Endodermal cell (in vitro differentiated cells): Measurements from ENCODE around the gene TBX5. TPM values are rescaled to one million over a fixed set of nuclear protein-coding genes. Genes with fewer than 3 reads are reported as not detected.

ENCODE experiments used
- DNase-seq: peaks from one replicate; pipeline ENCODE4 v3.0.0-alpha.2; 2017
- H3K27ac ChIP-seq: 2 replicates; pipeline ENCODE4 v1.5.1; 2013; ENCODE audit warnings: mild to moderate bottlenecking, low read depth, low read length, moderate library complexity
- H3K27me3 ChIP-seq: 2 replicates; pipeline ENCODE4 v1.6.1; 2013; ENCODE audit warnings: mild to moderate bottlenecking, low read length, moderate library complexity; ENCODE audit not compliant: insufficient read depth, control insufficient read depth, poor library complexity, severe bottlenecking
- H3K36me3 ChIP-seq: 2 replicates; pipeline ENCODE4 v1.7.0; 2013; ENCODE audit warnings: mild to moderate bottlenecking, low read length, moderate library complexity; ENCODE audit not compliant: control insufficient read depth, insufficient read depth
- H3K4me1 ChIP-seq: one replicate; pipeline ENCODE4 v1.7.0; 2013; ENCODE audit warnings: low read length; ENCODE audit not compliant: control insufficient read depth, insufficient read depth
- H3K4me3 ChIP-seq: 2 replicates; pipeline ENCODE4 v1.5.1; 2013; ENCODE audit warnings: mild to moderate bottlenecking, low read length, moderate library complexity
- H3K9ac ChIP-seq: 2 replicates; pipeline ENCODE4 v1.6.1; 2013; ENCODE audit warnings: mild to moderate bottlenecking, low read length, moderate library complexity; ENCODE audit not compliant: poor library complexity, severe bottlenecking; ENCODE audit errors: extremely low read depth
- H3K9me3 ChIP-seq: 2 replicates; pipeline ENCODE4 v1.6.1; 2013; ENCODE audit warnings: mild to moderate bottlenecking, low read length, moderate library complexity; ENCODE audit not compliant: control insufficient read depth
- H3K27ac Mint-ChIP-seq: 2 replicates; pipeline ENCODE4 v1.8.0; 2020; ENCODE audit warnings: mixed read lengths
- H3K27me3 Mint-ChIP-seq: 2 replicates; pipeline ENCODE4 v1.8.0; 2021; ENCODE audit warnings: mild to moderate bottlenecking, mixed read lengths; ENCODE audit not compliant: insufficient read depth
- H3K36me3 Mint-ChIP-seq: 2 replicates; pipeline ENCODE4 v1.8.0; 2020; ENCODE audit warnings: low read depth, mixed read lengths
- H3K4me1 Mint-ChIP-seq: 2 replicates; pipeline ENCODE4 v1.8.0; 2020; ENCODE audit warnings: mixed read lengths
- H3K4me3 Mint-ChIP-seq: 2 replicates; pipeline ENCODE4 v1.8.0; 2020; ENCODE audit warnings: mild to moderate bottlenecking, moderate library complexity, mixed read lengths
- H3K9me3 Mint-ChIP-seq: 2 replicates; pipeline ENCODE4 v1.8.0; 2020; ENCODE audit warnings: mild to moderate bottlenecking, mixed read lengths
- CTCF ChIP-seq: fragments of 200-600 bp; sonication (generic); conservative IDR thresholded peaks from 2 replicates; pipeline ENCODE4 v1.5.0; 2021; ENCODE audit warnings: antibody characterized with exemption, mild to moderate bottlenecking
- WGBS, 2 experiments: methylation state at CpG; one replicate each; pipeline versions ENCODE4 v1.1.5 to v1.1.7; 2013; ENCODE audit warnings: missing lambda C conversion rate in 2 of 2, mixed read lengths in 1 of 2; ENCODE audit not compliant: insufficient coverage in 1 of 2, insufficient read length in 1 of 2; 5-methylcytosine and 5-hydroxymethylcytosine counted together
- total RNA-seq, 2 donors: library from RNA; stranded (reverse); fragmentation: NEBNext Ultra II Directional in 1 of 2; extraction: Animal tissue kit (Norgen Biotek cat#: 25700) in 1 of 2; gene quantifications; 2 replicates in 1 of 2; 3 replicates in 1 of 2; pipeline ENCODE4 v1.2.1, GENCODE V29; 2021

The TBX5 gene
- total RNA-seq, 2 donors from 2014 or later = not detected

DNA sequence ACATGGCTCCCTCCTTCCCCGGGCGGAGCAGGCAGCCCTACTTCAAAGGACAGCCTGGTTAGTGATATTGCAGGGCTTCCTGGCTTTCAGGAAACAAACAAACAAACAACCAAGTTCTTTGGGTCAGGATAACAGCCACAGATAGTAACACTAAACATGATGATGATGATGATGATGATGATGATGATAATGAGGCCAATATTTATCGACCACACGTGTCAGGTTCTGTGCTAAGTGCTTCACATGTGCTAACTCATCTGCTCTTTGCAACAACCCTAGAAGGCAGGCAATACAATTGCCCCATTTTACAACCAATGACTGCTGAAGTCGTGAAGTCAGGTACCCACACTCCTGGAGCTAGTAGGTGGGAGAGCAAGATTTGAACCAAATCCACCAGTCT lies 44.1 kb upstream of the TBX5 start:
- Mint-ChIP-seq H3K27ac (no peak overlapping the region), H3K4me1 (peaks cover 2% of the 10 kb centered on the region), H3K36me3 (no peaks in the 10 kb centered on the region), H3K4me3 (no peak overlapping the region), H3K9me3 (no peaks in the 10 kb centered on the region), H3K27me3 (peaks cover 98% of the 10 kb centered on the region)
- Histone ChIP-seq H3K4me3 (no peak overlapping the region), H3K4me1 (no peaks in the 10 kb centered on the region), H3K27me3 (peaks cover 97% of the 10 kb centered on the region), H3K9ac (no peak overlapping the region), H3K27ac (no peak overlapping the region), H3K36me3 (no peaks in the 10 kb centered on the region), H3K9me3 (peaks cover 6% of the 10 kb centered on the region)
- WGBS, 2 experiments = 22 to 24% methylated on average over 2 to 5 of the region's 5 CpGs
- DNase-seq = peak; percentile 29
- TF ChIP-seq CTCF = no peak

DNA sequence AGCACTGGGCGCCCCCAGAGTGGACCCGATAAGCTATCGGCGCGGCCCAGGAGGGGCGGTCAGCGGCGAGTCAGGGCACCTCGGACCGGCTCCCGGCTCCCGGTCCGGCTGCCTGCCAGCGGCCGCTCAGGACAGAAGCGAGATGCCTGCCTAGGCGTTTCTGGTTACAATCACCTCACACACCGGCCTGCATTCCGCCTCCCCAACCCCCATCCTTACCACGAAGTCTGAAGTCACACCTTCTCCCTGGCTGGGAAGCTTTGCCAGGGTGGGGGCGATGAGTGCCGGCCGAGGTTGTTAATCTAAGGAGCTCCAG lies 42.6 kb upstream of the TBX5 start:
- H3K9ac ChIP-seq = no peak overlapping the region
- H3K27ac Mint-ChIP-seq = no peak overlapping the region
- no peak overlapping the region for H3K27ac ChIP-seq
- H3K27me3 Mint-ChIP-seq = peaks cover 100% of the 10 kb centered on the region
- DNase-seq = peak; percentile 88
- no peak for TF ChIP-seq CTCF
- H3K4me3 ChIP-seq = no peak overlapping the region
- H3K36me3 Mint-ChIP-seq = no peaks in the 10 kb centered on the region
- H3K4me1 ChIP-seq = peaks cover 2% of the 10 kb centered on the region
- peaks cover 12% of the 10 kb centered on the region for H3K4me1 Mint-ChIP-seq
- H3K36me3 ChIP-seq = no peaks in the 10 kb centered on the region
- 0 to 1% methylated on average over 1 to 23 of the region's 23 CpGs for WGBS, 2 experiments
- H3K4me3 Mint-ChIP-seq = no peak overlapping the region
- peaks cover 6% of the 10 kb centered on the region for H3K9me3 ChIP-seq
- peaks cover 99% of the 10 kb centered on the region for H3K27me3 ChIP-seq
- no peaks in the 10 kb centered on the region for H3K9me3 Mint-ChIP-seq

GRCh38 chr12:114447799-114448617 lies 42.1 kb upstream of the TBX5 start:
- Mint-ChIP-seq H3K4me1 (peaks cover 12% of the 10 kb centered on the region), H3K27me3 (peaks cover 100% of the 10 kb centered on the region), H3K9me3 (no peaks in the 10 kb centered on the region), H3K36me3 (no peaks in the 10 kb centered on the region), H3K27ac (no peak overlapping the region), H3K4me3 (no peak overlapping the region)
- Histone ChIP-seq H3K9ac (no peak overlapping the region), H3K4me1 (peaks cover 3% of the 10 kb centered on the region), H3K36me3 (no peaks in the 10 kb centered on the region), H3K27ac (no peak overlapping the region), H3K27me3 (peaks cover 100% of the 10 kb centered on the region), H3K4me3 (no peak overlapping the region), H3K9me3 (peaks cover 6% of the 10 kb centered on the region)
- no peak for TF ChIP-seq CTCF
- 14 to 15% methylated on average over 25 to 36 of the region's 36 CpGs for WGBS, 2 experiments
- peak; percentile 35 for DNase-seq
